Fibroblast of the aortic adventitia (primary cell): ENCODE measurements around the gene STK10. TPM values are rescaled to one million over a fixed set of nuclear protein-coding genes. Genes with fewer than 3 reads are reported as not detected.

ENCODE experiments used
- DNase-seq: peaks from one replicate; pipeline ENCODE4 v3.0.0-alpha.2; 2010; ENCODE audit warnings: low read depth
- H3K4me3 ChIP-seq: 2 replicates; pipeline ENCODE4 v1.5.1; 2011; ENCODE audit warnings: low read depth, mild to moderate bottlenecking, control low read depth, low read length, moderate library complexity
- total RNA-seq: library from RNA; depleted of rRNA; stranded (reverse); fragments of >200 nt; gene quantifications from 2 replicates; pipeline ENCODE4 v1.2.3, GENCODE V29; 2012; ENCODE audit warnings: low replicate concordance
- TF ChIP-seq, protein P1 (sequence below): IDR thresholded peaks from 2 replicates; pipeline ENCODE4 v1.5.1; 2011; ENCODE audit warnings: mild to moderate bottlenecking, low read length, control low read depth, inconsistent platforms; ENCODE audit not compliant: insufficient read depth

Gene STK10
- total RNA-seq, 1 donor, result 16.0 TPM

- TF ChIP-seq, protein P1, sequence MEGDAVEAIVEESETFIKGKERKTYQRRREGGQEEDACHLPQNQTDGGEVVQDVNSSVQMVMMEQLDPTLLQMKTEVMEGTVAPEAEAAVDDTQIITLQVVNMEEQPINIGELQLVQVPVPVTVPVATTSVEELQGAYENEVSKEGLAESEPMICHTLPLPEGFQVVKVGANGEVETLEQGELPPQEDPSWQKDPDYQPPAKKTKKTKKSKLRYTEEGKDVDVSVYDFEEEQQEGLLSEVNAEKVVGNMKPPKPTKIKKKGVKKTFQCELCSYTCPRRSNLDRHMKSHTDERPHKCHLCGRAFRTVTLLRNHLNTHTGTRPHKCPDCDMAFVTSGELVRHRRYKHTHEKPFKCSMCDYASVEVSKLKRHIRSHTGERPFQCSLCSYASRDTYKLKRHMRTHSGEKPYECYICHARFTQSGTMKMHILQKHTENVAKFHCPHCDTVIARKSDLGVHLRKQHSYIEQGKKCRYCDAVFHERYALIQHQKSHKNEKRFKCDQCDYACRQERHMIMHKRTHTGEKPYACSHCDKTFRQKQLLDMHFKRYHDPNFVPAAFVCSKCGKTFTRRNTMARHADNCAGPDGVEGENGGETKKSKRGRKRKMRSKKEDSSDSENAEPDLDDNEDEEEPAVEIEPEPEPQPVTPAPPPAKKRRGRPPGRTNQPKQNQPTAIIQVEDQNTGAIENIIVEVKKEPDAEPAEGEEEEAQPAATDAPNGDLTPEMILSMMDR, result no peak
Observed at GRCh38 chr5:172149073-172149472, 39.0 kb downstream of the STK10 start.

GRCh38 chr5:172148381-172148780, 39.6 kb downstream of the STK10 start:
- DNase-seq, result no peak
- no peak overlapping the region for H3K4me3 ChIP-seq

More at GRCh38 chr5:172149073-172149472, 39.0 kb downstream of the STK10 start:
- H3K4me3 ChIP-seq, result no peak overlapping the region
- DNase-seq, result peak; percentile 22

GRCh38 chr5:172147857-172148256, 40.2 kb downstream of the STK10 start:
- H3K4me3 ChIP-seq, result no peak overlapping the region
- TF ChIP-seq, protein P1, result no peak
- no peak for DNase-seq

More at GRCh38 chr5:172148381-172148780, 39.6 kb downstream of the STK10 start:
- TF ChIP-seq, protein P1, result no peak

DNA sequence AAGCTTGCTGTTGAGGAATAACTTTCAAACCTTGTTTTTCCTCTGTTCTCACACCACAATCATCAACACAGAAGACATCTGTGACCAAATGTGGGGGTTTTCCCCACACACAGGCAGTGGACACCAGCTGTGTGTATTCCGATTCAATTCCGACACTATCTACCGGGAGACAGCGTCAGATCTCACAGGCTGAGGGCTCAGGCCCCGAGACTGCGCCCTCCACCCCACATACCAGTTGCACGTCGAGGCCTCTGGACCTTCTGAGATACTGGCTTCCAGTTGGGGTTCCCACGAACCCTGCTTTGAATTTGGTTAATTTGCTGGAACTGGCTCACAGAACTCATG, 41.3 kb downstream of the STK10 start:
- TF ChIP-seq, protein P1, result no peak

DNA sequence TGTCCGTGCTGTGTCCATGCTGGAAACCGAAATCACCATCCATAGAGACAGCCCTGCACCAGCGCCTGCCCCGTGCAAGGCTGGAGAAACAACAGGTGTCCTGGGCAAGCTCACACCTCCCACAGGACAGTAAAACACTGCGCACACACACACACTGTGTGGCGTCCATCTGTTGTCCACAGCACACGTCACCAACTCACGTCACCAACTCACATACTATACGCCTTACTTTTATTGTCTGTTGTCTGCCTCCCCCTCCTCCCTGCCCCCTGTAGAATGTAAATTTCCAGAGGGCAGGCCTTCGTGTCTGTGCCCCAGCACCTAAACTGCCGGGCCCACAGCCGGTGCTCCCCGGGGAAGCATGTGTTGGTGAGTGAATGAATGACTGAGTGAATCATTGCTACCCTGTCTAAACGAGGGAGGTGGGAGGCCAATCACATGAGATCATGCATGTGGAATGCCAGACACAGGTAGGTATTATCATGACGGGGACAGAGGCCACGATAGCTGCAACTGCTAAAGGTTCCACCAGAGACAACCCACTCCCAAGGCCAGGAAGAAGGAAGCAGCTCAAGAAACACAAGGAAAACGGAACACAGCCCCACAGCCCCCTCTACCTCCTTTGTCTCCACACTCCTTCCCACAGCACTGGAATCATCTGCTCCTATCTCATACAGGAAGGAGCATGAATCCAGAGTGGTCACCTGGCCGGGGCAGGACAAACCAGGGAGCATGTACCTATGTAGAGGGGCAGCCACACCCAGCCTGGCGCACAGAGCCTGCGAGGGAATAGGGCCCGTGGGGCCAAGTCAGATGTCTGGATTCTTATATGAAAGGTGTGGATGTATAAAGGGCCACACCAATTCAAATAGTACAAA, 41.9 kb downstream of the STK10 start:
- no peak overlapping the region for H3K4me3 ChIP-seq
- TF ChIP-seq, protein P1, result no peak
- DNase-seq, result no peak

More for the DNA sequence above, 41.3 kb downstream of the STK10 start:
- no peak for DNase-seq
- H3K4me3 ChIP-seq, result no peak overlapping the region

DNA sequence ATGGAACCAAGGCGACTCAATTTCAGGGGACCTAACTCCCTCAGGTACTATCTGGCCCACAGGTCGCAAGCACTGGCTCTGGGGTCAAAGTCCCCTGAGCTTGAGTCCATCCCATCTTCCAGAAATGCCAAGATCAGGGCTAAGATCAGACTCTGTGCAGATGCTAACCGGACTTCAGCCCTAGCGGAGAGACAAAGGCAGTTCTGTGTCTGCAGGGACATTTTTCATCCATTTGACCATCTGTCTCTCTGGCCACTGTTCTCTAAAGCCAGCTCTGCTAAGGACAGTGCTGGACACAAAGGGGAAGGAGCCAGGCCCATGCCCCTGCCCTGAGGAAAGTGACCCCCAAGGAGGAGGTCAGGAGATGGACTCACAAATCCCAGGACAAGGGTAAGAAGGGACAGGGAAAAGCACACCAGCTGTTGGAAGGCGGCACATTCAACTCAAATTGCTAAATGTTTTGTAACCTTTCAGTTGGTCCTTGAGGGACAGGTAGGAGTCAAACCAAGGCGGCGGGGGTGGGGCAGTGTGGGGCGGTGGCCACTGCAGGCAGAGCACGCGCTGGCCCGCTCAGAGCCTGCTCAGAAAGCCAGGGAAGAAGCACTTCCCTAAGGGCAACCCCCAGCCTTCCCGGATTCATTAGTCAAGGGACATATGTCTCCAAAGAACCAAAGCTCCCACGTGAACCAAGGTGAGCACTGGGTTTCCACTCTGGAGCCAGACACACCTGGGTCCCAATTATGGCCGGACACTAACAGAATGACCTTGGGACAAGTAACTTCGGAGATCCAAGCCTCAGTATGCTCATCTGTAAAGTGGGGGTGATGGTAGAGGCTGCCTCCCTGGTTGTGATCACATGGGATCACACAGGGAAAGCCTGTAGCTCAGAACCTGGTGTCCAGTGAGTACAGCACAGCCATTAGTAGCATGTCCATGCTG, 42.8 kb downstream of the STK10 start:
- no peak for DNase-seq
- H3K4me3 ChIP-seq, result no peak overlapping the region
- TF ChIP-seq, protein P1, result no peak
